Mononuclear cell (primary cell): Measurements from ENCODE around the gene ABLIM1. TPM values are rescaled to one million over a fixed set of nuclear protein-coding genes. Genes with fewer than 3 reads are reported as not detected.

Source experiments
- H3K27me3 ChIP-seq: 2 replicates; pipeline ENCODE4 v1.6.0; 2011; ENCODE audit warnings: low read length, control low read depth; ENCODE audit not compliant: insufficient read depth
- H3K4me1 ChIP-seq: 2 replicates; pipeline ENCODE4 v1.5.1; 2011; ENCODE audit warnings: mild to moderate bottlenecking, low read length, control low read depth; ENCODE audit not compliant: insufficient read depth
- H3K4me3 ChIP-seq: 2 replicates; pipeline ENCODE4 v1.5.1; 2011; ENCODE audit warnings: mild to moderate bottlenecking, low read length, moderate library complexity
- H3K9me3 ChIP-seq: 2 replicates; pipeline ENCODE4 v1.5.1; 2011; ENCODE audit warnings: low read depth, mild to moderate bottlenecking, control low read depth, low read length
- total RNA-seq: library from RNA; depleted of rRNA; stranded (reverse); fragments of >200 nt; gene quantifications from one replicate; pipeline ENCODE4 v1.2.3, GENCODE V29; 2012

ABLIM1 gene
- total RNA-seq, 1 donor: 108 TPM

DNA sequence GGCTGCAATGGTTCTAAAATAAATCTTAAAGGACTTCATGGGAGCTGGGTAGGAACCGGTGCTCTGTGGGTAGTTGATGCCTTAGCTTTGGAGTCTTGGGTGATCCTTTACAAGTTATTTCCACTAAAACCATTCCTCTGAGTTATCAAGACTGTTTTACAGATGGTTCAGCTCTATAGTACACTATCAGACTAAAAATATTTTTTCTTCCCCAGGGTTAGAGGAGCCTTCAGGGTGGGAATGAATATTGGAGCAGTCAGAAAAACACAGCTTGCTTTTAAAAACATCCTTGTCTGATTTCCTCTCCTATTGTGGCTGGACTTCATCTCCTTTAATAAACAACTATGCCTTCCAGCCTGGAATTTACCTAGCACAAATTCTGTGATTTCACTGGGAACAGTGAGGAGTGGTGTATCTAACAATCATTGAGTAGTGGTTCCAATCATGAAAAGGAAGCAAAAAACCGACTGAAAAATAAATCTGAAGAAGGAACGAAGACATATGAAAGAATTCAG is 151.1 kb downstream of the ABLIM1 start:
- H3K4me3 ChIP-seq: no peak overlapping the region
- H3K27me3 ChIP-seq: no peaks in the 10 kb centered on the region
- no peaks in the 10 kb centered on the region for H3K9me3 ChIP-seq
- peaks cover 19% of the 10 kb centered on the region for H3K4me1 ChIP-seq

DNA sequence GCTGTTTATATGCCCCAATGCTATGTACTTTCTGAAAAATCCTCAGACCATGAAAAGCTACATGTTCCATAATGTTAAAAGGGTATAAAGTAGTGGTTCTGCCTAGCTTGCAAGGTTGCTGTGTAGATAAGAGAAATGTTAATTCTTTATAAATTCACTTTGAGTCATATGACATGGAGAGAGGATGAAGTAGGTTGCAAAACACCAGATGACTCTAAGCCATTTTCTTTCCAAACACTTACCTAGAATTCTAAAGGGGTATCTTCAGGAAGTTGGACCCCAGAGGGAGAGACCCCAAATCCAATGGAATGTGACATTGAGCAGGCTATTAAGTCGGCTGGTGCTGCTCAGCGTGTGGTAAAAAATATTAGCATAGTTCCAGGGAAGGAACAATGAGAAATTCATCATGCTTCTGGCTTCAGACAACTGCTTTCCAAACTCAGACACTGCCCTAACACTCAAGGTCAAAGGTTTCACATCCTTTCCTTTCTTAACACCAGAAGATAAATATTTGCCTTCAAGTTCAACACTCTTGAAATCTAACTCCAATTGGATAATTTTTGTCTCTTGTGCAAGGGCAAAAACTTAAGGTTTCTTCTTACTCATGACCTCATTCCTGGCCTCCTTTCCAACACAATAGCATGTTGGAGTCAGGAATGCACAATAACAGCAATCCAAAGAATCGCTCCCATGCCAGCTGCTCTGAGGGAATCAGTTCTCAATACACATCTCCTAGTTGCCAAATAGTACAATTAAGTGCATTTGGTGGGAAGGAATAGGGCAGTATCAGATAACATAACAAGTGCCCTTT is 153.1 kb downstream of the ABLIM1 start:
- Histone ChIP-seq H3K27me3 (no peaks in the 10 kb centered on the region), H3K4me3 (no peak overlapping the region), H3K4me1 (peaks cover 23% of the 10 kb centered on the region), H3K9me3 (no peaks in the 10 kb centered on the region)

DNA sequence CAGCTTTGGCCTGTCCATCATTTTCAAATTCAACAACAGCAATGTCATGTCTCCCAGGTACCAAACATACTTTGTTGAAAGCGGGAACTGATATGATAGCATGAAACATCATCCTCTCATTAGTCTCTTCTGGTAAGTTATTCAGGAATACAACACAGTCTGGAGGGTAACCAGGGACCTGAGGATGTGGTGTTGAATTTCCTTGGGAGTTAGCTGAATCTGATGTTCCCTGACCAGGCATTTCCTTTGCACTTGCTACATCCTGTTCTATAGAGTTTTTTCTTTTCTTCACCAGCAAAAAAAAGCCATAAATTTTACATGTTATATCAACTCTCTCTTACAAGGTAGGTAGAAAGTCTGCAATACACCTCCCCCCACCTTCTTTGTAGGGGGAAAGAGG is 156.0 kb downstream of the ABLIM1 start:
- H3K27me3 ChIP-seq: no peaks in the 10 kb centered on the region
- H3K4me1 ChIP-seq: peaks cover 36% of the 10 kb centered on the region
- H3K9me3 ChIP-seq: no peaks in the 10 kb centered on the region
- H3K4me3 ChIP-seq: no peak overlapping the region

DNA sequence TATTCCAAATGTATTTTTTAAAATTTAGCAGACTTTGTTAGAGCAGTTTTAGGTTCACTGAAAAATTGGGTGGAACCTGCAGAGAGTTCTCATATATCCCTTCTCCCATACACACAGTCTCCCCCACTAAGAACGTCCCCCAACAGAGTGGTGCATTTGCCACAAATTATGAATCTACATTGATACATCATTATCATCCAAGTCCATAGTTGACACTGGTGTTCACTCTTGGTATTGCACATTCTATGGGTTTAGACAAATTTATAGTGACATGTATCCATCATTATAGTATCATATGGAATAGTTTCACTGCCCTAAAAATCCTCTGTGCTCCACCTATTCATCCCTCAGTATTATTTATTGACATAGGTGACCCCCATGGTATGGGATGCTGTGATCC is 156.4 kb downstream of the ABLIM1 start:
- no peaks in the 10 kb centered on the region for H3K9me3 ChIP-seq

DNA sequence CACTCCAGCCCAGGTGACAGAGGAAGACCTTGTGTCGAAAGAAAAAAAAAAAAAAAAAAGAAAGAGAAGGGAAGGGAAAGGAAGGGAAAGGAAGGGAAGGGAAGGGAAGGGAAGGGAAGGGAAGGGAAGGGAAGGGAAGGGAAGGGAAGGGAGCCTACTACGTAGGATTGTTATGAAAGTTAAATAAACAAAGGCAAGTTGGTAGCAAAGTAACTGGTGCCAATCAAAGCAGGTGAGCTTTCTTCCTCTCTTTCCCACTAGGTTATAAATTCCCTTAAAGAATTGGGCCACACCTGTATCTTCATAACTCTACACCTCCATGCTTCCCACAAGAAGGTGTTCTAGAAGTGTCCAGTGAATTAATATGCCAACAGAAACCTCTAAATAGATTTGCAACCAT is 157.4 kb downstream of the ABLIM1 start:
- no peak overlapping the region for H3K4me3 ChIP-seq
- peaks cover 43% of the 10 kb centered on the region for H3K4me1 ChIP-seq
- no peaks in the 10 kb centered on the region for H3K9me3 ChIP-seq
- no peaks in the 10 kb centered on the region for H3K27me3 ChIP-seq

More for the DNA sequence above, 156.4 kb downstream of the ABLIM1 start:
- no peak overlapping the region for H3K4me3 ChIP-seq
- peaks cover 40% of the 10 kb centered on the region for H3K4me1 ChIP-seq
- no peaks in the 10 kb centered on the region for H3K27me3 ChIP-seq

- Histone ChIP-seq H3K27me3 (no peaks in the 10 kb centered on the region), H3K9me3 (no peaks in the 10 kb centered on the region), H3K4me3 (no peak overlapping the region), H3K4me1 (peaks cover 43% of the 10 kb centered on the region)
These were observed 158.4 kb downstream of the ABLIM1 start for GRCh38 chr10:114499630-114500190.

DNA sequence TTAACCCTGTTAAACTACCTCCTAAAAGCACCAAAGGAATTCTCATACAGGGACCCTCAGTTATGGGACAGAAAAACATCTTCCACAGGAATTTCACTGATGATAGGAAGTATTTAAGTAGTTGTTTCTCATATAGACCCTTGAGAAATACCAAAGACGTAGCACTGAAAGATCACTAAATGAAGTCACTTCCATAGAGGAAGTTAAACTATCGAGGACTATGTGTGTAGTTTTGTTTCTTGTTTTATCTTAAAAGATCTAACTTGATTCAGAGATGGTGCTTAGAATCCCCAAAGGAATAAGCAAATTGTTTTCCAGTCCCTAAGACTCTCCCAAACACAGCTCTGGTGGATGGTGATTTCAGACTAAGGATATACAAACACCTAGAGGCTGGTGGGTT is 159.0 kb downstream of the ABLIM1 start:
- H3K4me1 ChIP-seq: peaks cover 43% of the 10 kb centered on the region
- no peak overlapping the region for H3K4me3 ChIP-seq

GRCh38 chr10:114498413-114499111 is 159.5 kb downstream of the ABLIM1 start:
- H3K9me3 ChIP-seq: no peaks in the 10 kb centered on the region
- no peak overlapping the region for H3K4me3 ChIP-seq
- peaks cover 43% of the 10 kb centered on the region for H3K4me1 ChIP-seq
- no peaks in the 10 kb centered on the region for H3K27me3 ChIP-seq

More for the DNA sequence above, 159.0 kb downstream of the ABLIM1 start:
- no peaks in the 10 kb centered on the region for H3K9me3 ChIP-seq
- no peaks in the 10 kb centered on the region for H3K27me3 ChIP-seq

DNA sequence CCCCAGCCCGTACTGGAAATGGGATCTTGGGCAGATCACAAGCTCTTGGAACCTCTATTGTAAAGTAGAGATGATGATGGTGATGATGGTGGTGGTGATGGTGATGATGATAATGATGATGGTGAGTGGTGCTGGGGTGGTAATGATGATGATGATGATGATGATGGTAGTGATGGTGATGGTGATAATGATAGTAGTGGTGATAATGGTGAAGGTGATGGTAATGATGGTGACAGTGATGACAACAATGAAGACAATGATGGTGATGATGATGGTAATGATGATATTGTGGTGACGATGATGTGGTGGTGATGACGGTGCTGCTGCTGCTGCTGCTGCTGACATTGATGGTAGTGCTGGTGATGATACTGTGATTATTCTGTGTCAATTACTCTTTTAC is 162.8 kb downstream of the ABLIM1 start:
- H3K4me1 ChIP-seq: peaks cover 47% of the 10 kb centered on the region
- no peaks in the 10 kb centered on the region for H3K27me3 ChIP-seq
- no peaks in the 10 kb centered on the region for H3K9me3 ChIP-seq
- no peak overlapping the region for H3K4me3 ChIP-seq

- Histone ChIP-seq H3K4me1 (peaks cover 25% of the 10 kb centered on the region), H3K9me3 (no peaks in the 10 kb centered on the region), H3K27me3 (no peaks in the 10 kb centered on the region), H3K4me3 (no peak overlapping the region)
These were observed 165.6 kb downstream of the ABLIM1 start for GRCh38 chr10:114492351-114493037.

- Histone ChIP-seq H3K9me3 (no peaks in the 10 kb centered on the region), H3K4me1 (peaks cover 22% of the 10 kb centered on the region)
These were observed 166.1 kb downstream of the ABLIM1 start for GRCh38 chr10:114491933-114492332.

GRCh38 chr10:114491419-114491818 is 166.7 kb downstream of the ABLIM1 start:
- Histone ChIP-seq H3K27me3 (no peaks in the 10 kb centered on the region), H3K4me3 (no peak overlapping the region), H3K9me3 (no peaks in the 10 kb centered on the region), H3K4me1 (peaks cover 16% of the 10 kb centered on the region)

More at GRCh38 chr10:114491933-114492332, 166.1 kb downstream of the ABLIM1 start:
- H3K4me3 ChIP-seq: no peak overlapping the region
- H3K27me3 ChIP-seq: no peaks in the 10 kb centered on the region

DNA sequence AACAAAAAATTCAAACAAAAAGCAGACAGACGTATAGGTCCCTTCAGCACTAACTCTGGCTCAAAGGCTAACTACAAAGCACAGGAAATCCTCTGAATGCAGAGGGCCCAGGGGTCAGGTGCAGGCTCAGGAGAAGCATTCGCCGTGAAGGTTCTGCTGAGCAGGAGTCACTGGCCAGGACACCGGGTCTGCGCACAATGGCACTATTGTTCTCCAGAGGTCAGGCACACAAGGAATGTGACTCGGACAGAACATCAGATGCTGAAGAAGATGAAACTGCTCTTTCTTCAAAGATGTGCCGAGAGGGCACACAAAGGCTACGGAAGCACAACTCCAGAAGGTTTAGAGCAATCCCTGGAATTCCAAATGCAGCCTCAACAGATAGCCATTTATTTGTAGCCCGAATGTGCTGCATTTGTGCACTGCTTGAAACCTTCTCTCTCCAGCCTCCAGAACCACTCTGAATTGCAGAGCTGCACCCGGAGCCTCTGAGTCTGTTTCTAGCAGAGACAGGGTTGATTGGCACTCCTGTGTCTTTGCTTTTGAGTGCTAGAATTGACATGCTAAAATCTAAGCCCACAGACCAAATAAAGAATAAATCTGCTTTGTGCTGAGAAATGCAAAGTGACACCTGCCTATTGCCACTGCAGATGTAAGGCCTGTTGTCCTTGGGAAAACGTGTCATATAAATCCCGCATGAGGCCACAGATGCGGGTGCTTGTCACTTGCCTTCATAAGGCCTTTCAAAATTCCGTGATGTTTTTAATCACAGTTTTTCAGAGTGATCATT is 168.4 kb downstream of the ABLIM1 start:
- no peak overlapping the region for H3K4me3 ChIP-seq
- peaks cover 16% of the 10 kb centered on the region for H3K4me1 ChIP-seq
- no peaks in the 10 kb centered on the region for H3K9me3 ChIP-seq
- H3K27me3 ChIP-seq: no peaks in the 10 kb centered on the region

DNA sequence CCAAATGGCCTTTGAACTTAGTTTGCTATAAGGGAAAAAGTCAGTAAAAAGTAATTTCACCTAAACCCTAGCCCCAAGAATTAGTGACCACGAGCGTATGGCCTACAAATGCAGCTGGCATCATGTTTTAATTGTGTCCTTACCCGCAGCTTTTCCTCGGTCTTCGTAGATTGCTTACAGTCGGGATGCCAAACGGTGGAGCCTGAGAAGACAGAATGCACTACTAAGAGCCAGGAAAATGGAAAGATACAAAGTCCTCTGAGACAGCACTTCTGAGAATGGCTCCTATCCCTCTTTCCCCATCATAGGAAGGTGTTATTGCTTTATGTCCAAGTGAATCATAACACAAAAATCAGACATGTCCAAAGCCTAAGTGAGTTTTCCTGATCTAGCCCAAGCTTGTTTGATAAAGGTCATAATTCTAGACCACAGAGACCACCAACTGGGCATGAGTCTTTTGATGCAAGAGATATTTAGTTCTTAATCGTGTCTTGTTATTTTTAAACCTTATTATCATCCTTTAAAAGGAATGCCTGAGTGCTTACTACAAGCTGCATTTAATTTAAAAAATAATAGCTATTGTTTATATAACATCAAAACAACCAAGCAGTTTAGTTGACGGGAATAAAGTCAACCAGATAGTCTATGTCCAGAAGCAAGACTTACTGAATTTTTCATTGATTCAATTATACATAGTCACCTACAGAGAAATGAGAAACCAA is 170.1 kb downstream of the ABLIM1 start:
- H3K27me3 ChIP-seq: no peaks in the 10 kb centered on the region
- H3K4me1 ChIP-seq: peaks cover 13% of the 10 kb centered on the region
- no peaks in the 10 kb centered on the region for H3K9me3 ChIP-seq
- no peak overlapping the region for H3K4me3 ChIP-seq
